PFSK-1 (cell line): ENCODE data around the gene ZNF644.

ENCODE experiments used
- POLR2AphosphoS5 ChIP-seq: IDR thresholded peaks from 2 replicates; pipeline ENCODE4 v1.6.1; 2012; ENCODE audit warnings: low read depth, mild to moderate bottlenecking, control low read depth, low read length, moderate library complexity
- REST ChIP-seq, 2 experiments: IDR thresholded peaks; 2 replicates each; pipeline versions ENCODE4 v1.6.1 to v1.8.0; 2011 to 2012; ENCODE audit warnings: low read depth in 2 of 2, low read length in 2 of 2, control low read depth in 1 of 2, inconsistent platforms in 1 of 2, mild to moderate bottlenecking in 1 of 2, moderate library complexity in 1 of 2; ENCODE audit not compliant: insufficient read depth in 1 of 2
- SIN3A ChIP-seq: IDR thresholded peaks from 2 replicates; pipeline ENCODE4 v1.6.1; 2012; ENCODE audit warnings: mild to moderate bottlenecking, low read length, moderate library complexity, borderline replicate concordance; ENCODE audit not compliant: insufficient read depth

GRCh38 chr1:91013302-91013701 is 8.5 kb downstream of the ZNF644 start:
- TF ChIP-seq SIN3A (no peak), POLR2AphosphoS5 (no peak), REST (IDR thresholded peaks at IDR 0.05; ENCODE audit: insufficient read depth in 1 of 2, low read depth in 2 of 2, low read length in 2 of 2) (no peak)
